Suprapubic skin (tissue), 4 donors: Measurements from ENCODE around the gene TSACC.

Experiments
- EP300 ChIP-seq: sonication (generic); formaldehyde crosslinking; IDR thresholded peaks from one replicate; pipeline ENCODE4 v1.6.1; 2017; ENCODE audit warnings: antibody characterized with exemption
- POLR2A ChIP-seq, 2 donors: fragments of 450-650 bp; IDR thresholded peaks; one replicate each; pipeline ENCODE4 v1.6.1; 2017; ENCODE audit warnings: antibody characterized with exemption in 2 of 2, mild to moderate bottlenecking in 2 of 2, moderate library complexity in 2 of 2
- POLR2AphosphoS5 ChIP-seq, 3 donors: sonication (generic); formaldehyde crosslinking; IDR thresholded peaks; one replicate each; pipeline ENCODE4 v1.6.1; 2017; ENCODE audit warnings: antibody characterized with exemption in 3 of 3
- TF ChIP-seq, protein P1 (sequence below), 2 donors: fragments of 200-600 bp in 1 of 2; fragments of 450-650 bp in 1 of 2; sonication (generic) in 1 of 2; IDR thresholded peaks; one replicate each; pipeline ENCODE4 v1.5.1; 2016 to 2019; ENCODE audit warnings: antibody characterized with exemption in 2 of 2, mild to moderate bottlenecking in 1 of 2, moderate library complexity in 1 of 2

DNA sequence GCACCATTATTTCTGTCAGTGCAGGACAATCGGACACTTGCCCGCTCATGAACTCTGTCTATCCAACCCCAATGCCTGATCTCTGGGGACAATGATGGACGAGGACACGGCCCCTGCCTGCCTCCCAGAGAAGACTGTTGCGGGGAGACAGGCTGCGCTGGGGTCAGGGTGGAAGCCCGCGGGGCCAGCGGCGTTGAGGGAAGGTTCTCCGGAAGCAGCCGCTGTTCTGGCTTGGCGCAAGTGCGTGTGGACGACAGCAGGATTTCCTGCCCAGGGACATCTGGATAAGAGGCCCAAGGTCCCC is 49.5 kb downstream of the TSACC start:
- TF ChIP-seq POLR2A (IDR thresholded peaks at IDR 0.05) (no peak), EP300 (no peak), POLR2AphosphoS5 (IDR thresholded peaks at IDR 0.05) (no peak)
- TF ChIP-seq, protein P1, sequence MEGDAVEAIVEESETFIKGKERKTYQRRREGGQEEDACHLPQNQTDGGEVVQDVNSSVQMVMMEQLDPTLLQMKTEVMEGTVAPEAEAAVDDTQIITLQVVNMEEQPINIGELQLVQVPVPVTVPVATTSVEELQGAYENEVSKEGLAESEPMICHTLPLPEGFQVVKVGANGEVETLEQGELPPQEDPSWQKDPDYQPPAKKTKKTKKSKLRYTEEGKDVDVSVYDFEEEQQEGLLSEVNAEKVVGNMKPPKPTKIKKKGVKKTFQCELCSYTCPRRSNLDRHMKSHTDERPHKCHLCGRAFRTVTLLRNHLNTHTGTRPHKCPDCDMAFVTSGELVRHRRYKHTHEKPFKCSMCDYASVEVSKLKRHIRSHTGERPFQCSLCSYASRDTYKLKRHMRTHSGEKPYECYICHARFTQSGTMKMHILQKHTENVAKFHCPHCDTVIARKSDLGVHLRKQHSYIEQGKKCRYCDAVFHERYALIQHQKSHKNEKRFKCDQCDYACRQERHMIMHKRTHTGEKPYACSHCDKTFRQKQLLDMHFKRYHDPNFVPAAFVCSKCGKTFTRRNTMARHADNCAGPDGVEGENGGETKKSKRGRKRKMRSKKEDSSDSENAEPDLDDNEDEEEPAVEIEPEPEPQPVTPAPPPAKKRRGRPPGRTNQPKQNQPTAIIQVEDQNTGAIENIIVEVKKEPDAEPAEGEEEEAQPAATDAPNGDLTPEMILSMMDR (IDR thresholded peaks at IDR 0.05) = no peak
